Measurements from ENCODE around the gene NEK7. TPM values are rescaled to one million over a fixed set of nuclear protein-coding genes. Genes with fewer than 3 reads are reported as not detected.

NEK7 gene
- total RNA-seq, 2 donors from 2014 or later: 24.2 to 26.8 TPM

DNA sequence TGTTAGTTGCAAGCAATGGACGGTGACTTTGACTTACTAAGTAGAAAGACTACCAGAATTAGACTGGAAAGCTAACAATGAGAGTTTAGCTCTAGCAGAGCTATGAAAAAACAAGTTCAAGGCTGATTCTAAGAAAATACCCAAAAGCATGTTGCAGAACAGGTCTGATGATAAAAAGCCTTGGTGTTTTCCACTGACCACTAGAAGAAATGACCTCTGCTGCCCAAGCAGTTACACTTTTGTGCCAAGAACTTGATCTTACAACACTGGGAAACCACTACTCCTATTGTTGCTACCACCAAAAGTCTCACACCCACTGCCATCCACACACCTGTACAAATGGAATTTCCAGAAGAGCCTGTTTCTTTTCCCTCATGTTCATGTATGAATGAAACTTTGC is 21.4 kb upstream of the NEK7 start:
- peaks cover 3% of the 10 kb centered on the region for H3K9me3 Mint-ChIP-seq
- H3K9ac ChIP-seq (ENCODE audit: extremely low read depth, low read length, poor library complexity, severe bottlenecking): no peak overlapping the region
- H3K36me3 Mint-ChIP-seq (ENCODE audit: low read depth): no peaks in the 10 kb centered on the region
- H3K4me1 Mint-ChIP-seq: no peaks in the 10 kb centered on the region
- H3K36me3 ChIP-seq (ENCODE audit: control insufficient read depth, insufficient read depth, low read length): no peaks in the 10 kb centered on the region
- H3K4me1 ChIP-seq (ENCODE audit: control insufficient read depth, insufficient read depth, low read length): no peaks in the 10 kb centered on the region
- DNase-seq: no peak
- no peak overlapping the region for H3K27ac Mint-ChIP-seq
- no peak overlapping the region for H3K4me3 ChIP-seq (ENCODE audit: low read length)
- no peaks in the 10 kb centered on the region for H3K27me3 ChIP-seq (ENCODE audit: control insufficient read depth, insufficient read depth, low read length, poor library complexity, severe bottlenecking)
- no peaks in the 10 kb centered on the region for H3K27me3 Mint-ChIP-seq (ENCODE audit: insufficient read depth)
- TF ChIP-seq, protein P1, sequence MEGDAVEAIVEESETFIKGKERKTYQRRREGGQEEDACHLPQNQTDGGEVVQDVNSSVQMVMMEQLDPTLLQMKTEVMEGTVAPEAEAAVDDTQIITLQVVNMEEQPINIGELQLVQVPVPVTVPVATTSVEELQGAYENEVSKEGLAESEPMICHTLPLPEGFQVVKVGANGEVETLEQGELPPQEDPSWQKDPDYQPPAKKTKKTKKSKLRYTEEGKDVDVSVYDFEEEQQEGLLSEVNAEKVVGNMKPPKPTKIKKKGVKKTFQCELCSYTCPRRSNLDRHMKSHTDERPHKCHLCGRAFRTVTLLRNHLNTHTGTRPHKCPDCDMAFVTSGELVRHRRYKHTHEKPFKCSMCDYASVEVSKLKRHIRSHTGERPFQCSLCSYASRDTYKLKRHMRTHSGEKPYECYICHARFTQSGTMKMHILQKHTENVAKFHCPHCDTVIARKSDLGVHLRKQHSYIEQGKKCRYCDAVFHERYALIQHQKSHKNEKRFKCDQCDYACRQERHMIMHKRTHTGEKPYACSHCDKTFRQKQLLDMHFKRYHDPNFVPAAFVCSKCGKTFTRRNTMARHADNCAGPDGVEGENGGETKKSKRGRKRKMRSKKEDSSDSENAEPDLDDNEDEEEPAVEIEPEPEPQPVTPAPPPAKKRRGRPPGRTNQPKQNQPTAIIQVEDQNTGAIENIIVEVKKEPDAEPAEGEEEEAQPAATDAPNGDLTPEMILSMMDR (conservative IDR thresholded peaks at IDR 0.05): no peak
- no peaks in the 10 kb centered on the region for H3K9me3 ChIP-seq (ENCODE audit: control insufficient read depth, low read length)
- 86 to 89% methylated on average over 1 of the region's 1 CpG for WGBS, 2 experiments (ENCODE audit: insufficient coverage in 1 of 2, insufficient read length in 1 of 2)
- H3K4me3 Mint-ChIP-seq: no peak overlapping the region
- H3K27ac ChIP-seq (ENCODE audit: low read depth, low read length): no peak overlapping the region

DNA sequence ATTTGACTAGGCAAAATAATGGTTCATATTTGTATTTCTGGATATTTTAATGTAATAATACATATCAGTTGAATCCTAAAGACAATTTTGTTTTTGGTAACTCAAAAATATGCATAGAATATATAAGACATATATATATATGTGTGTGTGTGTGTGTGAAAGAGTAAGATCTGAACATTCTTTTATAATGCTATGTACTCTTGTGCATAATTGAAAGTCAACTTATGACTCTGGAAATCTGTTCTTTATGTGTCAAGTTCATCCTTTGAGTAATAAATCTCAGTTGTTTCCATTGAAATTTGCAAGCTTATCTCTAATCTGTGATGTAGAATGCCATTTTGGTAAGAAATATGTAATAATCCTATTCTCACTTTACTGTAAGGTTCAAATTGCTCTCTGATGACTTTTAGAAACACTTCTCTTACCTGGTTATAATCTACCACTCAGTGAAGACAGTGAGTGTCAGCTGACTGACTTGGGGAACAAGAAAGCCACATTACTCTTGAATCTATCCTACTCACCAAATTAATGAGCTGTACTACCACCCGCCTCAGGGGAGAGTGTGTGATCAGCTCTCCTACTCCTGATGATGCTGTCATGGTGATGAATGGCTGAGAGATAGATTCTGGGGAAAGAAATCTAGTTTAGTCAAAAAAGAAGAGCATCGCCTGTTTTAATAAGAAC is 15.0 kb upstream of the NEK7 start:
- no peaks in the 10 kb centered on the region for H3K4me1 ChIP-seq (ENCODE audit: control insufficient read depth, insufficient read depth, low read length)
- no peaks in the 10 kb centered on the region for H3K4me1 Mint-ChIP-seq
- no peak overlapping the region for H3K27ac ChIP-seq (ENCODE audit: low read depth, low read length)
- 92% methylated on average over 2 of the region's 2 CpGs; no CpG with 5 or more reads in 1 of the 2 experiments for WGBS, 2 experiments (ENCODE audit: insufficient coverage in 1 of 2, insufficient read length in 1 of 2)
- no peak overlapping the region for H3K4me3 ChIP-seq (ENCODE audit: low read length)
- H3K36me3 Mint-ChIP-seq (ENCODE audit: low read depth): no peaks in the 10 kb centered on the region
- TF ChIP-seq, protein P1 (conservative IDR thresholded peaks at IDR 0.05): no peak
- H3K9ac ChIP-seq (ENCODE audit: extremely low read depth, low read length, poor library complexity, severe bottlenecking): no peak overlapping the region
- H3K9me3 ChIP-seq (ENCODE audit: control insufficient read depth, low read length): no peaks in the 10 kb centered on the region
- H3K9me3 Mint-ChIP-seq: peaks cover 3% of the 10 kb centered on the region
- no peaks in the 10 kb centered on the region for H3K27me3 ChIP-seq (ENCODE audit: control insufficient read depth, insufficient read depth, low read length, poor library complexity, severe bottlenecking)
- H3K4me3 Mint-ChIP-seq: no peak overlapping the region
- H3K27me3 Mint-ChIP-seq (ENCODE audit: insufficient read depth): no peaks in the 10 kb centered on the region
- no peak overlapping the region for H3K27ac Mint-ChIP-seq
- DNase-seq: no peak
- no peaks in the 10 kb centered on the region for H3K36me3 ChIP-seq (ENCODE audit: control insufficient read depth, insufficient read depth, low read length)

DNA sequence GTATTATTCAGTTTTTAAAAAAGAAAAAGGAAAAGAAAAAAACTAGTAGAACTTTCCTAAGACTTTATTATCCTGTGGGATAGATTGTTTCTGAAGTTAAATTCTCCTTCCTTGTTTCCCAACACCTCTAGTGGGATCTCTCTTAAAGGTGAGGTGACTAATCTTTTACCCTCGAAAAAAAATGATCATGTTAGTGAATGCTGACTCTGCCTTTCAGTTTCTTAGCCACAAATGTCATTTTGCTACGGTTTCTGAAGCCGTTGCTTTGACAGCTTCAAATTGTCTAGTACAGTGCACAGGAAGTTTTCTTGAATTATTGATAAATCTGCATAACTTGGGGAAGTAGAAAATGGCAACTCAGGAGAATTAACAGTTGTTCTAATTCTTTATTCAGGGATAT is 13.0 kb upstream of the NEK7 start:
- Histone ChIP-seq H3K4me3 (ENCODE audit: low read length) (no peak overlapping the region), H3K36me3 (ENCODE audit: control insufficient read depth, insufficient read depth, low read length) (no peaks in the 10 kb centered on the region), H3K27ac (ENCODE audit: low read depth, low read length) (no peak overlapping the region), H3K9ac (ENCODE audit: extremely low read depth, low read length, poor library complexity, severe bottlenecking) (no peak overlapping the region), H3K4me1 (ENCODE audit: control insufficient read depth, insufficient read depth, low read length) (no peaks in the 10 kb centered on the region), H3K27me3 (ENCODE audit: control insufficient read depth, insufficient read depth, low read length, poor library complexity, severe bottlenecking) (no peaks in the 10 kb centered on the region), H3K9me3 (ENCODE audit: control insufficient read depth, low read length) (no peaks in the 10 kb centered on the region)
- H3K4me1 Mint-ChIP-seq: no peaks in the 10 kb centered on the region
- DNase-seq: no peak
- TF ChIP-seq, protein P1 (conservative IDR thresholded peaks at IDR 0.05): no peak
- H3K27me3 Mint-ChIP-seq (ENCODE audit: insufficient read depth): no peaks in the 10 kb centered on the region
- H3K9me3 Mint-ChIP-seq: no peaks in the 10 kb centered on the region
- WGBS, 2 experiments (ENCODE audit: insufficient coverage in 1 of 2, insufficient read length in 1 of 2): 90 to 95% methylated on average over 3 of the region's 3 CpGs
- no peak overlapping the region for H3K4me3 Mint-ChIP-seq
- no peaks in the 10 kb centered on the region for H3K36me3 Mint-ChIP-seq (ENCODE audit: low read depth)
- H3K27ac Mint-ChIP-seq: no peak overlapping the region

Measured in endodermal cell (in vitro differentiated cells).